LNCAP (cell line): ENCODE data around the gene TNS2.

Source experiments
- CTCF ChIP-seq: fragments of 450-650 bp; IDR thresholded peaks from 2 replicates; pipeline ENCODE4 v1.5.1; 2017; ENCODE audit warnings: mild to moderate bottlenecking

TNS2 gene

DNA sequence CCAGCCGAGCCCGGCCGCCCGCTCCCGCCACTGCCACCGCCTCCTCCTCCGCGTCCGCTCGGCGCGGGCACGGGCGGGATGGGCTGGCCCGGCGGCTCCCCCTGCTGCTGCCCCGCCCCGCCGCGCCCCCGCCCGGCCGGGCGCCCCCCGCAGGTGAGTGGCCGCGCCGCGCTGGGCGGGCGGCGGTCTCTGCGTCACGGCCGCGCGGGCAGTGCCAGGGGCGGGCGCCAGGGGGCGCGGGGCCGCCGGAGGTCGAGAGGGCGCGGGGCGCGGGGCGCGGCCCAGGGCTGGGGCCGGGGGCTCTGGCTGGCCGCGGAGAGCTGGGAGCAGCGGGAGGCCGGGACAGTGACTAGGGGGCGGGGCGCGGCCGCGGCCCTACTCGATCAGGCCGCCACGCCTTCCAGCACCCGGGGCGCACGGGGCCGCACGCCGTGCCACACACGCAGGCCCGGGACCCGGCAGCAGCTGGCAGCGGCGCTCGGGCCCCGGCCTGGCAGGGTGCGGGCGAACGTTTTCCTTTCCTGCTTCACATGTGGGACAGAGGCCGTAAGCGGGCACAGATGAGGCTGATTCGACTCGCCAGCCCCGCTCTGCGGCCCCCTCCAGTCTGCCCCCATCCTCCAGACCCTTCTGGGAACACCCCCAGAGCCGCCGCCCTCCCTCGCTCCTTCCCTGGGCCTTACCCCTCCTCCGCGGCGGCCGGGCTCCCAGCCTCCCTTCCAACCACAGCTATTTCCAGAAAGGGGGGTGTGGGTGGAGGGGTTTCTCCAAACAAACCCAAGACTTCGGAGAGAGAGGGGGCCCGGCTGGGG, 2.4 kb upstream of the TNS2 start:
- TF ChIP-seq CTCF: peak; percentile 80

DNA sequence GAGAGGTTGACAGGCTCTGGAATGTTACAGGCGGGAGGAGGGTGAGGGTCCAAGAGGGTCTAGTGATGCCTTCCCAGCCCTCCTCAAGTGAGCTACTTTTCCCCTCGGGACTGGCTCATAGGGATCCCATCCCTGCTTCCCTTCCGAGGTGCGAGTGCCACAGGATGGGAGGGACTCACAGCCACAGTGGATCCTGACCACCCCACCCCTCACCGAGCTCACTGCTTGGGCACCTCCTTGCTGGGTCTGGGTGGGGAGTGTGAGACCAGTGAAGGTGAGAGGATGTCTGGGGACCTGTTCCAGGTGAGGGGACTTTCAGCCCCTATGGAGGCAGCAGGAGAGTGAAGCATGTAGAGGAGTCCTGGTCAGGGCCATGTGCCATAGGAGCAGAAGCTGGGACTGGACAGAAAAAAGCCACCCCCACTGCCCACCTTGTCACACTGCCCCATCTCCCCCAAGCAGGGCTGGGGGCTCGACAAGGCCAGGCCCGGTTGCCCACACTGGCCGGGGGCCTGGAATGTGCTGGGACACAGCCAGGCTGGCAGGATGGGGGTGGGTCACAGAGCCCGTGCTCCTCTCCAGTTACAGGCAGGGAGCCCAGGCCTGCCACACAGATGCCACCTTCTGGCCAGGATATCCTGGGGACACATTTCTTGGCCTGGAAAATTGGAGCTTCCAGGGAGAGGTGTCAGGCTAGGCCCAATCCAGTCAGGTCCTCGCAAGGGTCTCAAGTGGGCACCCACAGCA, 1.7 kb upstream of the TNS2 start:
- TF ChIP-seq CTCF: peak; percentile 49

GRCh38 chr12:53048780-53049401, 974 bp upstream of the TNS2 start:
- no peak for TF ChIP-seq CTCF

DNA sequence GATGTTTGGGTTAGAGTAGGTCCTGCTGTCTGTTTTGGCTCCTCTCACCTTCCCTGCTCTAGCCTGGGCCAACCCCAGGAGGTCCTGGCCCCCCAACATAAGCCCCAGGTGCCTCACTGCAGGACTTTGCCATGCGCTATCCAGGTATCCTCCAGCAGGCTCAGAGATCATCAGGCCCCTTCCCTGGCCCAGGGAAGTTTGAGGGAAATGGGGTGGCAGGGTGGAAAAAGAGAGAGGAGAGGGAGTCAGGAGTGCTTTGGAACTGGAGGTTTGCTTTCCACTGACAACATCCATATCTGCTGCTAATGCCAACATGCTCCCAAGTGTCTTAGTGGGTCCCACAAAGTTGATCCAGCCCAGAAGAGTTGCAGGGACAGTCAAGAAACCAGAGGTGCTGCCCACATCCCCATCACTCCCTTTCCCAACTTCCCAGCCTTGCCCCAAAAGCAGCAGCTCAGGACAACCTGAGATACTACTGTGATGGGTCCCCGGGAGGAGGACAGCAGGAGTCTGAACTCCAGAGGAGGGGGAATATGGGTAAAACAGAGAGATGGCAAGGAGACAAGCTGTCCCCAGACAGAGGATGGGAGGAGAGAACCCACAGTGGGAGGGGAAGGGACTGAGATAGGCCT, 677 bp downstream of the TNS2 start:
- TF ChIP-seq CTCF: no peak

DNA sequence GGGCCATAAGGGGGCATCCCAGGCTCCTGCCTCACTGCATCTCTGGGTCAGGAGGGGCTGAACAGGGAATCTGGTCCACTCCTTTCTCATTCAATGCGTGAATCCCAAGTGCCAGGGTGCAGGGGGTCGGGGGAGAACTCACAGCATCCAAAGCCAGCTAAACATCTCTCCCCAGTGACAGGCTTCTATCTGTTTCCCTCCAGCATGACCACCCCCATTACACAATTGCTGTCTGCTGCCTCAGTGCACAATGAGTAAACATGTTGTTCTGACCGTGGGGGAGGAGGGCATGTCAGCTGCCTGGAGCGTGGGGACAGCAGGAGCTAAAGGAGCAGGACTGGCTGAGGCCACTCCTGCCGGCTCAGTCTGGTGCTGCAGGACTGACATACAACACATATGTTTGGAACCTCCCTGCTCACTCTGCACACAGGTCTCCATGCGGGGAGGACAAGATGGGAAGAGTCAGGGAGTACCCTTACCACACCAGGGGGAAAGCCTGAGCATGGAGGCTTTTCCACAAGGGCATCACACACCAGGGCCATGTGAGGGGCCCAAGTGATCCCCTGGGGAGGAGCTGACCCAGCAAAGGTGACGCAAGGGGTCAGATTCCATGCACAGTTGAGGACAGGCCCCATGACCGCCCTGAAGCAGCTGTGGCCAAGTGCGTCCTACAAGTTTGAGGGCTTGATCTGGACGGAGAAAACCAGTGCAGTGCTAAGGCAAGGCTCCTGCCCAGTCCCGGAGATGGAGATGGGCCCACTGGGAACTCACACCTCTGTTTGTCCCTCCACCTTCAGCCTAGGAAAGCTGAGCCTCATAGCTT, 1.4 kb downstream of the TNS2 start:
- no peak for TF ChIP-seq CTCF

- no peak for TF ChIP-seq CTCF
Observed at GRCh38 chr12:53051881-53052412, 2.1 kb downstream of the TNS2 start.
